ENCODE measurements around the gene MAML2. TPM values are rescaled to one million over a fixed set of nuclear protein-coding genes. Genes with fewer than 3 reads are reported as not detected.

The MAML2 gene
- total RNA-seq, 4 donors from 2014 or later = 19.0 to 36.4 (median 31.4) TPM

DNA sequence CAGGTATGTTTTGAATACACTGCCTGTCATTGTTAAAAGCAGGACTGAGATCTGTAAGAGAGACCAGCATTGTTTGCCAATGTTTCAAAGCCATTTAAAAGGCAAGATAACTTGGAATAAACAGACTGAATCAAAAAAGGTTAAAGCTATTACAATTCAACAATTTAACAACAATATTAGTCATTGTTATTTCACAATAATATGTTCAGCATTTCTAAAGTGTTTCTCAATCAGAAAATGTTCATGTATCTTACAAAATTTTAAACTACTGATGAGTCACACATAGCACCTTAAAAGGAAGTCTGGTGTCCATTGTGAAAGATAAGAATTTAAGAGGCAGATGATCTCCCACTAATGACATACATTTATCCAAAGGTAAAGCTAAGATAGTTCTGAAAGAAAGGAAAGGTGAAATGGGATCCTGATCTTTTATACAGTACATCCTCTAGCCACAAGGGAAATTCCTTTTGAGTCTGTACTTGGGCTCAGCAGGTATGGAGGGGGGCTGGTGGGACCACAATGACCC is 79.7 kb downstream of the MAML2 start:
- Histone ChIP-seq H3K4me1 (peaks cover 53 to 74% of the 10 kb centered on the region in 2 donors), H3K9me3 (no peaks in the 10 kb centered on the region), H3K27me3 (no peaks in the 10 kb centered on the region), H3K36me3 (no peaks in the 10 kb centered on the region), H3K4me3 (replicated peaks in 1 of 3) (no peak overlapping the region), H3K27ac (peak overlapping the region; percentile 7 to 70 (median 69))
- no peak for TF ChIP-seq POLR2A (IDR thresholded peaks at IDR 0.05)
- TF ChIP-seq, protein P1, sequence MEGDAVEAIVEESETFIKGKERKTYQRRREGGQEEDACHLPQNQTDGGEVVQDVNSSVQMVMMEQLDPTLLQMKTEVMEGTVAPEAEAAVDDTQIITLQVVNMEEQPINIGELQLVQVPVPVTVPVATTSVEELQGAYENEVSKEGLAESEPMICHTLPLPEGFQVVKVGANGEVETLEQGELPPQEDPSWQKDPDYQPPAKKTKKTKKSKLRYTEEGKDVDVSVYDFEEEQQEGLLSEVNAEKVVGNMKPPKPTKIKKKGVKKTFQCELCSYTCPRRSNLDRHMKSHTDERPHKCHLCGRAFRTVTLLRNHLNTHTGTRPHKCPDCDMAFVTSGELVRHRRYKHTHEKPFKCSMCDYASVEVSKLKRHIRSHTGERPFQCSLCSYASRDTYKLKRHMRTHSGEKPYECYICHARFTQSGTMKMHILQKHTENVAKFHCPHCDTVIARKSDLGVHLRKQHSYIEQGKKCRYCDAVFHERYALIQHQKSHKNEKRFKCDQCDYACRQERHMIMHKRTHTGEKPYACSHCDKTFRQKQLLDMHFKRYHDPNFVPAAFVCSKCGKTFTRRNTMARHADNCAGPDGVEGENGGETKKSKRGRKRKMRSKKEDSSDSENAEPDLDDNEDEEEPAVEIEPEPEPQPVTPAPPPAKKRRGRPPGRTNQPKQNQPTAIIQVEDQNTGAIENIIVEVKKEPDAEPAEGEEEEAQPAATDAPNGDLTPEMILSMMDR (IDR thresholded peaks at IDR 0.05) = peak in 3 of 6 experiments; percentile 3 to 18 (median 15)
- intact Hi-C loops (cut with DNase I) = no loop called here
- DNase-seq = no peak

DNA sequence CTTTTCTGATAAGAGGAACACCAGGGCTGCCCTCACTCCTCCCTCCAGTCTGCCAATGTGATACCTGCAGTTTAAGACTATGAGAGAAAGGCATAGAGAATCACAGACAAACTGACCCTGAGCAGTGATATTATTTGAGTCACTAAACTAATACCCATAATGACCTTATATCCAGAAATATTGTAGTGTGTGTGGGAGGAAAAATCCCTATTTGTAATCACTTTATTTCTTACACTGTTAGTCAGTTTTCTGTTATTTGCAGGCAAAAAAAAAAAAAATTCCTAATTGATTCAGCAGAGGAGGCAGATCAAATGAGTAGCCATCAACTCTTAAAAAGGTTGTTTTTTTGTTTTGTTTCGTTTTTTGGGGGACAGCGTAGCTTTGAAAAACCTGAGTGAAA is 82.5 kb downstream of the MAML2 start:
- Histone ChIP-seq H3K9me3 (no peaks in the 10 kb centered on the region), H3K27ac (peak overlapping the region in 2 of 3 donors; percentile 77 to 85), H3K27me3 (no peaks in the 10 kb centered on the region), H3K4me3 (replicated peaks in 1 of 3) (no peak overlapping the region), H3K4me1 (peaks cover 63 to 76% of the 10 kb centered on the region in 2 donors), H3K36me3 (no peaks in the 10 kb centered on the region)
- no peak for TF ChIP-seq POLR2A (IDR thresholded peaks at IDR 0.05)
- TF ChIP-seq, protein P1 (IDR thresholded peaks at IDR 0.05) = no peak
- intact Hi-C loops (cut with DNase I) = no loop called here
- 92 to 94% methylated on average over 2 of the region's 2 CpGs for WGBS, 2 donors
- DNase-seq = no peak

DNA sequence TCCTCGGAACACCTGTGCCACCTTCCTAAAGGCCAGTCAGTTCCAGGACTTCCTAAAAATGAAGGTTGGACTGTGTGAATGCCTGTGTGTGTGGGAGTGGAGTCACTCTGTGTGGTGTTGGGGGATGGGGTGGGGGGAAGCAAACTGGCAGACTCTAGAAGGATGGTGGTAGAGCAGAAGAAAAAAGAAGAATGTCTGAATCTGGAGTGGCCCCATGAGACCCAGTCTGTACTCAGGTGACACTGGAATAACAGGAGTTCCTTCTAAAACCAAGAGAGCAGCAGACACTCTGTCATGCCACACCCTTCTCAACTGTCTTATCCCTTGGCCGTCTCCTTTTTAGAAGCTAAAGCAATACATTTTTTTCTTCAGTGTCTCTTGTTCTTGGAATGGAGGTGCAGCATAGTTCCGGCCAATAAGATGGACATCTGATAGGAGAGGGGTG is 82.9 kb downstream of the MAML2 start:
- Histone ChIP-seq H3K4me1 (peaks cover 60 to 72% of the 10 kb centered on the region in 2 donors), H3K4me3 (replicated peaks in 1 of 3) (no peak overlapping the region), H3K27me3 (no peaks in the 10 kb centered on the region), H3K9me3 (no peaks in the 10 kb centered on the region), H3K36me3 (no peaks in the 10 kb centered on the region), H3K27ac (peak overlapping the region; percentile 63 to 85 (median 77))
- peak in 1 of 2 donors; percentile 29 for DNase-seq
- 72 to 75% methylated on average over 3 of the region's 3 CpGs for WGBS, 2 donors
- TF ChIP-seq POLR2A (IDR thresholded peaks at IDR 0.05) = no peak
- TF ChIP-seq, protein P1 (IDR thresholded peaks at IDR 0.05) = no peak
- intact Hi-C loops (cut with DNase I) = no loop called here

DNA sequence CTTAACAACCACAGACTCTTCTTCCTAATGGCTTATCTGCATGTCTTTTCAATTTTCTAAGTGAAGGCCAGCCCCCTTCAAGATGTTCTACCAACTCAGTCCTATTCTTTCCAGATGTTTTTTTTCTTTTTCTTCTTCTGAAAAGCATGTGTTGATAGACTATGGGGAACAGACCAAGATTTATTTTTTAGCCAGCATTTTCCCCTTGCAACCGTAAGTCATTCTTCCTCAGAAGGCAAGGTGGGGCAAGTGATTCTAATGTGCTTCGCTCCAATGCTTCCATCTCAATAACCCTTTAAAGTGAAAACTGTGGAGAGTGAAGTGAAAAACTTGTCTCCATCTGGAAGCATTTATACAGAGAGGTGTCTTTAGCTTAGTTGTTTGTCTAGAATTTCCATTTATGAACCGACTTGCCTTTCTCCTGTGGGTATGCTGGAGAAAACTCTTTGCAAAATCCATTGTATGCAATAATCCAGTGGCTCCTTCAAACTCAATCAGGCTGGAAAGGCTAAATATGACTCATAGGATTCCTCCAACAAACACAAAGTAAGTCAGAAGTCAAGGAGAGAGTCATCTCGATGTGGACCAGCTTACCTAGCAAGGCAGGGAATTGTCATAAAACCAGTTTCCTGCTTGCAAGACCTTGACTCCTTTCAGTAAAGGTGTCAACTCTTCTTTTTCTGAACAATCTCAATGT is 83.7 kb downstream of the MAML2 start:
- Histone ChIP-seq H3K27ac (peak overlapping the region; percentile 63 to 85 (median 77)), H3K4me3 (replicated peaks in 1 of 3) (no peak overlapping the region), H3K27me3 (no peaks in the 10 kb centered on the region), H3K9me3 (no peaks in the 10 kb centered on the region), H3K36me3 (no peaks in the 10 kb centered on the region), H3K4me1 (peaks cover 57 to 69% of the 10 kb centered on the region in 2 donors)
- TF ChIP-seq POLR2A (IDR thresholded peaks at IDR 0.05) = peak in 1 of 2 donors; percentile 16
- TF ChIP-seq, protein P1 (IDR thresholded peaks at IDR 0.05) = no peak
- DNase-seq = no peak
- intact Hi-C loops (cut with DNase I) = no loop called here
- WGBS, 2 donors = 25 to 35% methylated on average over 4 of the region's 4 CpGs
